ENCODE measurements around the gene PHYKPL. TPM values are rescaled to one million over a fixed set of nuclear protein-coding genes. Genes with fewer than 3 reads are reported as not detected.

PHYKPL gene
- polyA plus RNA-seq, 1 experiment = 33.4 TPM

GRCh38 chr5:178277346-178277745 is 44.7 kb upstream of the PHYKPL start:
- DNase-seq (ENCODE audit: low read depth, low spot score) = no peak
- H3K27me3 ChIP-seq (ENCODE audit: control insufficient read depth, insufficient read depth, low read length) = no peaks in the 10 kb centered on the region
- CTCF ChIA-PET = no interaction called here
- POLR2A ChIA-PET = no interaction called here
- peaks cover 39% of the 10 kb centered on the region for H3K9me3 ChIP-seq (ENCODE audit: control insufficient read depth, insufficient read depth, low read length)
- no peak overlapping the region for H3K27ac ChIP-seq (ENCODE audit: low read depth, low read length)
- no peak overlapping the region for H3K4me3 ChIP-seq (ENCODE audit: low read depth, low read length)
- no peak for TF ChIP-seq CTCF (IDR thresholded peaks at IDR 0.05; ENCODE audit: low read depth, low read length)

GRCh38 chr5:178274781-178275537 is 42.4 kb upstream of the PHYKPL start:
- ChIA-PET POLR2A (no interaction called here), CTCF (no interaction called here)
- Histone ChIP-seq H3K27me3 (ENCODE audit: control insufficient read depth, insufficient read depth, low read length) (no peaks in the 10 kb centered on the region), H3K4me3 (ENCODE audit: low read depth, low read length) (no peak overlapping the region), H3K9me3 (ENCODE audit: control insufficient read depth, insufficient read depth, low read length) (peaks cover 38% of the 10 kb centered on the region), H3K27ac (ENCODE audit: low read depth, low read length) (no peak overlapping the region)
- no peak for DNase-seq (ENCODE audit: low read depth, low spot score)
- no peak for TF ChIP-seq CTCF (IDR thresholded peaks at IDR 0.05; ENCODE audit: low read depth, low read length)

GRCh38 chr5:178273665-178274541 is 41.3 kb upstream of the PHYKPL start:
- Histone ChIP-seq H3K27me3 (ENCODE audit: control insufficient read depth, insufficient read depth, low read length) (no peaks in the 10 kb centered on the region), H3K4me3 (ENCODE audit: low read depth, low read length) (no peak overlapping the region), H3K9me3 (ENCODE audit: control insufficient read depth, insufficient read depth, low read length) (peaks cover 36% of the 10 kb centered on the region), H3K27ac (ENCODE audit: low read depth, low read length) (no peak overlapping the region)
- TF ChIP-seq CTCF (IDR thresholded peaks at IDR 0.05; ENCODE audit: low read depth, low read length) = no peak
- POLR2A ChIA-PET = no interaction called here
- CTCF ChIA-PET = no interaction called here
- no peak for DNase-seq (ENCODE audit: low read depth, low spot score)

GRCh38 chr5:178273041-178273440 is 40.4 kb upstream of the PHYKPL start:
- peaks cover 36% of the 10 kb centered on the region for H3K9me3 ChIP-seq (ENCODE audit: control insufficient read depth, insufficient read depth, low read length)
- H3K27ac ChIP-seq (ENCODE audit: low read depth, low read length) = no peak overlapping the region
- no peaks in the 10 kb centered on the region for H3K27me3 ChIP-seq (ENCODE audit: control insufficient read depth, insufficient read depth, low read length)
- CTCF ChIA-PET = no interaction called here
- DNase-seq (ENCODE audit: low read depth, low spot score) = no peak
- POLR2A ChIA-PET = no interaction called here
- no peak overlapping the region for H3K4me3 ChIP-seq (ENCODE audit: low read depth, low read length)
- no peak for TF ChIP-seq CTCF (IDR thresholded peaks at IDR 0.05; ENCODE audit: low read depth, low read length)

GRCh38 chr5:178272591-178272990 is 40.0 kb upstream of the PHYKPL start:
- Histone ChIP-seq H3K27ac (ENCODE audit: low read depth, low read length) (no peak overlapping the region), H3K4me3 (ENCODE audit: low read depth, low read length) (no peak overlapping the region), H3K9me3 (ENCODE audit: control insufficient read depth, insufficient read depth, low read length) (peaks cover 40% of the 10 kb centered on the region), H3K27me3 (ENCODE audit: control insufficient read depth, insufficient read depth, low read length) (no peaks in the 10 kb centered on the region)
- ChIA-PET POLR2A (no interaction called here), CTCF (no interaction called here)
- TF ChIP-seq CTCF (IDR thresholded peaks at IDR 0.05; ENCODE audit: low read depth, low read length) = no peak
- DNase-seq (ENCODE audit: low read depth, low spot score) = no peak
